RKO (cell line): ENCODE measurements around the gene NUP35.

Experiments
- DNase-seq: peaks from one replicate; pipeline ENCODE4 v3.0.0-alpha.2; 2016; ENCODE audit warnings: low spot score

The NUP35 gene, protein sequence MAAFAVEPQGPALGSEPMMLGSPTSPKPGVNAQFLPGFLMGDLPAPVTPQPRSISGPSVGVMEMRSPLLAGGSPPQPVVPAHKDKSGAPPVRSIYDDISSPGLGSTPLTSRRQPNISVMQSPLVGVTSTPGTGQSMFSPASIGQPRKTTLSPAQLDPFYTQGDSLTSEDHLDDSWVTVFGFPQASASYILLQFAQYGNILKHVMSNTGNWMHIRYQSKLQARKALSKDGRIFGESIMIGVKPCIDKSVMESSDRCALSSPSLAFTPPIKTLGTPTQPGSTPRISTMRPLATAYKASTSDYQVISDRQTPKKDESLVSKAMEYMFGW

DNA sequence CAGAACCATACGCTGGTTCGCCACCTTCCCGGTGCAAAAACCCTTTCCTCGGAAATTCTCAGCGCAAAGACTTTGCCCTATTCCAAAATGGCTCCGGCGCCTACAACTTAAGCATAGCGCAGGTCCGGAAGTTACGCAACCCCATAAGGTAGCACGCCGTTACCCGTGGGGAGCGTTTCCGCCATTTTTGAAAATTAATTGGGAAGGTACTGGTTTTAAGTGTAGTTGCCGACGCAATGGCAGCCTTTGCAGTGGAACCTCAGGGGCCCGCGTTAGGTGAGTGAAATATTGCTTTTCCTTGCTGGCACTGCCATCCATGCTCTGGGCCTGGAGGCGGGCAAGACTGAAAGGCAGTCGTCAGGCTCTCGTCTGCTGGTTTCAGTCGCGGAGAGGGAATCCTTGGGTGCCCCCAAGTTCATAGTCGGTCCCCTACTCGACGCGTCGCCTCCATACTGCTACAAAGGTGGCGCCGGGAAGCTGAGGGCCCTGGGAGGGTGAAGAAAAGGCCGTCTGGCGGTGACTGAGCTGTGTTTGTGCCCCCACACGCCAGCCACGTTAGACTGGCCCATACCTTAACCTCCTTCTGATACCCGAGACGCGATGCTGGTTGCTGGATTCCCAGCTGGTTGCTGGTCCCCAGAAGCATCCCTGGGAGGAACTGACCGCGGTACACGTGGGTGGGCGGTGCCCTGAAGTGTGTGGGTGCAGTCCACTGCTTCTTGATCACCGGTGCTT is at the start of gene NUP35:
NUP35 (plus strand) TSS at position 222 of the 735 bp plus-strand sequence; CDS start at position 237, 15 bp downstream.
- peak; percentile 96 for DNase-seq

DNA sequence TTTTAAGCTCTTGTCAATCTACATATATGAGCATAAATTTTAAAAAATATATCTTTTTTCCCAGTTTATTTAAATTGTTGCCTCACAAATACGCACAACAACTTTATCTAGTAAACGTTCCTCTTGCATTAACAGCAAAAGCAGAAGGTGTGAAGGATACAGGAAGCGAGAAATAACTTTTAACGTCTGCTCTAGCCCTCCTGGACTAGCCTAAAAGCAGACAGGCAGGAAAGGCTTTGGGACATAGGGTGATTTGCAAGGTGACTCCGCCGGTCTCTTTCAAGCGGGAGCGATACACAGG is 46.1 kb upstream of the NUP35 start:
- peak; percentile 73 for DNase-seq

DNA sequence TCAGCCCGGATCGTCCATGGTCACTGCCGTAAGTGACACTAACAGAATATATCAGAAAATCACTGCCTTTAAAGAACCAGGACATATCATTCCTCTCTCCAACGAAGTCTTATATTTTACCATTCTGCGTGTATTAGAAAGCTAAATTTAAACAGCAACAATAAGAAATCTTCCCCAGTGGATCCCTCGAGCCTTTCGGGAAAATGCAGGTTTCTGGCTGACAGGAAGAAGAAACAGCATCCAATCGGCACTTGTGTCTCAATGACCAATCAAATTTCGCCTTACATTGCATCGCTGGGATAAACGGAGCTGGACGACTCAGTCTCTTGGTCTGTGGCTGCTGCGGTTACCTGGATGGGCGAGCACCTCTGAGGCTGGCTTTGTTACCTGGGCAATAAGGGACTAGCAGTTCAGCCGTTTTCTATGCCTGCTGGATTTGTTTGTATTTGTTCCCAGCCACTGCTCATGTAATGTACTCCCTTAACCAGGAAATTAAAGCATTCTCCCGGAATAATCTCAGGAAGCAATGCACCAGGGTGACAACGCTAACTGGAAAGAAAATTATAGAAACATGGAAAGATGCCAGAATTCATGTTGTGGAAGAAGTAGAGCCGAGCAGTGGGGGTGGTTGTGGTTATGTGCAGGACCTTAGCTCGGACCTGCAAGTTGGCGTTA is 45.6 kb upstream of the NUP35 start, which contains the start of gene DUSP19:
DUSP19 (plus strand) TSS at position 284 of the 675 bp plus-strand sequence; CDS start at position 471, 187 bp downstream.
- peak; percentile 91 for DNase-seq

DNA sequence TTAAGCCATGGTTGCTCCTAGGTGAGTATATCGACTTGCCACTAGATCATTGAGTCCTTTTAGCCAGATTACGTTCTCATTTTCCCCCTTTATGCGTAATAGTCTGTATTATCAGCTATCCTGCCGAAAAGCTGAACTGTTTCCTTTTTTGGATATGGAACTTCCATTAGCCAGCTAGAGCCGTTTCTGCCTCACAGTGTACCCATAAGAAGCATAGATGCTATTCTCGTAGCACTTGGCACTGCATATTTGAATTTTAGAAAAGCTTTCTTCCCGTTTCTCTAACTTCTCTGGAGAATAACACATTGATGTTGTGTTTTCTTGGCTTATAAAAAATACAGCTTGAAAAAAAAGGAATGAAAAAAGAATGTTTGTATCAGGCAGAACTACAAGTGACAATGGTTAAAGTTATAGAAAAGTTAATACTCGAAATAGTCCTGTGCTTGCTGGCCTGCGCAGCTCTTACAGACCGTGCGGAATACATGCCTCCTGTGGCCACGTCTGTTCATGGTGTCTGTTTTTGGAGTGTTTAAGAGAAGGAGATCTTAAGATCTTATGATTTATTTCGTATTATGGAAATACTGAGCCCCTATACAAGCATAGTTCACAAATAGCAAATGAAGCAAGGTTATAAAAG is 45.0 kb upstream of the NUP35 start:
- peak; percentile 69 for DNase-seq

DNA sequence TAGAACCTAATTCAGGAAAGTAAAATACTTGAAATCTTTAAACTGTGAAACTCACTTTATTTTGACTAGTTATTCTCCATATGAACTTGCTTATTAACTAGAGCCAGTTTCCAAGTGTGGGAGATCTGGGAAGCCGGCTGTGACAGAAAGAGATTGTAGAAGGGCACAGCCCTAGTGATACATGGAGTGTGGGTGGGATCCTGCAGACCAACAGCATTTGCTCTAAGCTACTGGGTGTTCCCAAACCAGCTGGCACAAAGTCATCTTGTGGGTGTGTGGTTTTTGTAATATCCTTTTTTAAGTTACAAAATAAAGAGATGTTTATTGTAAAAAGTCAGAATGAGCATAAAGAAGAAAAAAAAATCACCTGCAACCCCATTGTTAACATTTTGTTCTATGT is 42.3 kb upstream of the NUP35 start:
- DNase-seq, result no peak

DNA sequence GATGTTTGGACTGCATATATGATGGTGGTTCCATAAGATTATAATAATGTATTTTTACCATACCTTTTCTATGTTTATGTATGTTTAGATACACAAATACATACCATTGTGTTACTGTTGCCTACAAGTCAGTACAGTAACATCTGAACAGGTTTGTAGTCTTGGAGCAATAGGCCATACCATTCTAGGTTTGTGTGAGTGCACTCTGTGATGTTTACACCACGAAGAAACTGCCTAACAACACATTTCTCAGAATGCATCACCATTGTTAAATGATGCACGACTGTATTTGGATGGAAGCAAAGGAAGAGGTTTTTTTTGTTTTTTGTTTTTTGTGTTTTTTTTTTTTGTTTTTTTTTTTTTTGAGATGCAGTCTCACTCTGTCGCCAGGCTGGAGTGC is 36.2 kb upstream of the NUP35 start:
- no peak for DNase-seq

DNA sequence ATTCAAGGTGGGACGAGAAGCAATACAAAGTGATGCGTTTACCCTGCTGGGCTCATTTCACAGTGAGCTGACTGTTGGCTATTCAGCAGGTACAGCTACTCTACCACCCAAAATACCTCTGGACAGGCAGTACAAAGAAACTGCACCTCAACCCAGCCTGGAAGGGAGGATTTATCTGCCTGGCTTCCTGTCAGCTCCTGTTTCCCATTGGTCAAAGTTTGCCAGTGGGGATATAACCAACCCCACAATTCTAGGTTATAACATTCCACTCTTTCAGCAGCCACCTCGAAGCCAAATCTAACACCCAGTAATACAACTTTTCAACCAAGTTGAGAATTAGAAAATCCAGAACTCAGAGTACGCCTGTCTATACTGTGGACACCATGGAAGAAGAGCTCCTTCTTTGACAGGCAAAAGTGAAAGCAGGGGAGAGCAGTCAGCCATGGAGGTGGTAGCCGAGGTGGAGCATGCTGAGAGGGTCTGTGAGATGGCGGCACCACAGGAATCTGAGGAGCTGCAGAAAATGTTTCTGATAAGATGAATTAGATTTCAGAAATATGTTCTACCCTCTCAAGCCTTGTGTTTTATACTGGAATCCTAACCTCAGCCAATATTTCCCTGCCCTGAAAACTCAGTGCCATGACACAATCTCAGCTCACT is 34.9 kb upstream of the NUP35 start:
- DNase-seq, result no peak

DNA sequence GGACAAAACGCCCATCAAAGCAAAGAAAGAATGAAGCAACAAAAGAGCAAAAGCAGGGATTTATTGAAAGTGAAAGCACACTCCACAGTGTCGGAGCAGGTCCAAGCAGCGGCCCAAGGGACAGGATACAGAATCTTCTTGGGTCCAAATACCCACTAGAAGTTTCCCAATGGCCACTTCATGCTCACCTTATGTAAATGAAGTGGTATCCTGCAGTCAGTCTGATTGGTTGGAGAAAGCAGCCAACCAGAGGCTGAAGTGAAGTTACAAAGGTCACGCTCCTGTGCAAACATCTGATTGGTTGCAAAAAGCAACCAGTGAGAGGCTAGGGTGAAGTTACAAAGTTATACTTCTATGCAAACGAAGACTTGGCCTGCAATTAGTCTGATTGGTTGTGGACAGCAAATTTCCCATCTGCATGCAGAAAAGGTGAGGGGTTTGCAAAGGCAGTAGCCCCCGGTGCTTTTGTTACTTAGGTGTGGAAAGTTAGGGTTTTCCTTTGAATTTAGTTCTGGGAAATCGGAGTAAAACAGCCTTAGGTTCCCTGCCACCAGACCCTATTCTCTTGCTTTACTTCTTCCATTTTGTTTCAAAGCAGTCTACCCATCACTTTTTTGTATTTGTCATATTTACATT is 32.8 kb upstream of the NUP35 start:
- no peak for DNase-seq

DNA sequence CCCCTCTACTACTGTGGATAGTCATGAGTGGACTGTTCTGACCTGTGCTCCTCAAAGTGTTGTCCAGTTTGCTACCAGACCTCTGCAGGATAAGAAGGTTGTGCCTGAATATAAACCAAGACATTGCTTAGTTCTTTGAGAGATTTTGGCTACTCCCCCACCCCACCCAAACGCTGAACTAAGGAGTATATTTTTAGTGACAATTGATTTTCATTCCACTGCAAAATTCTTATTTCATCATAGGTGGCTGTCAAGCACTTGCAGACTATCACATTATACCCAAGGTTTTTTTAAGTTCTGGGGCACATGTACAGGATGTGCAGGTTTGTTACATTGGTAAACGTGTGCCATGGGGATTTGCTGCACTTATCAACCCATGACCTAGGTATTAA is 32.3 kb upstream of the NUP35 start:
- no peak for DNase-seq

DNA sequence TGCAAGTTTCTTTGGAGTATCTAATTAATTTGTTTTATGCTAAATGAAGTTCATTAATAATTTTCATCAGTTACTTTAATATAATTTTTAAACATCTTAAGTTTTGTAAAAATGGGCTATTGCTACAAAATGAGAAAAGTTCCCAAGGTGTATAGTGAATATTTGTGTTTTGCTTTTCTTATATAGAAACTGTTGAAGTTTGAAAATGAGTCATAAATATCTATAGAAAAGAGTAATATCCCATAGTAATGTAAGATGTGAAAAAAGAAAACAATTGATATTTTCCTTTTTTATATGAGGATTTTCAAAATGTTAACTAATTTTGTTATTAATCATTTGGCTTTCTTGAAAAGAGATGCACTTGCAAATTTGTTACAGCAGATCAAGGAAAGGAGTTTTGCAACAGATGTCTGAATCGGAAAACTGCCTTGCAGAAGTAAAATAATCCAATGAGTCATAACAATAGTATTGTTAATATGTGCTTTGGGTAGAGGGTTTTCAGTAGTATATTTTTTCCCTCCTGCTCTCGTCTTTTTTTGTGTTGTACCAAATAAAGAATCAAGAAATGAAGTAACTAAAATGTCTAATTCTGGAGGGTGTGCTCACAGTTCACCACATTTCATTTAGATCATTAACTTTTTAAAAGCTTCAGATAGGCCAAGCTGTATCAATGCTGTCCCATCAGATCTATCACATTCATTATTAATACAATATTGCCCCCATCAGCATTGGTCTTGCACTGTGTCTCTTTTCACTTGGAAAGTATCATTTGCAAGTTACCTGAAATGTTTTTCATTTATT is 30.2 kb upstream of the NUP35 start:
- DNase-seq, result no peak

DNA sequence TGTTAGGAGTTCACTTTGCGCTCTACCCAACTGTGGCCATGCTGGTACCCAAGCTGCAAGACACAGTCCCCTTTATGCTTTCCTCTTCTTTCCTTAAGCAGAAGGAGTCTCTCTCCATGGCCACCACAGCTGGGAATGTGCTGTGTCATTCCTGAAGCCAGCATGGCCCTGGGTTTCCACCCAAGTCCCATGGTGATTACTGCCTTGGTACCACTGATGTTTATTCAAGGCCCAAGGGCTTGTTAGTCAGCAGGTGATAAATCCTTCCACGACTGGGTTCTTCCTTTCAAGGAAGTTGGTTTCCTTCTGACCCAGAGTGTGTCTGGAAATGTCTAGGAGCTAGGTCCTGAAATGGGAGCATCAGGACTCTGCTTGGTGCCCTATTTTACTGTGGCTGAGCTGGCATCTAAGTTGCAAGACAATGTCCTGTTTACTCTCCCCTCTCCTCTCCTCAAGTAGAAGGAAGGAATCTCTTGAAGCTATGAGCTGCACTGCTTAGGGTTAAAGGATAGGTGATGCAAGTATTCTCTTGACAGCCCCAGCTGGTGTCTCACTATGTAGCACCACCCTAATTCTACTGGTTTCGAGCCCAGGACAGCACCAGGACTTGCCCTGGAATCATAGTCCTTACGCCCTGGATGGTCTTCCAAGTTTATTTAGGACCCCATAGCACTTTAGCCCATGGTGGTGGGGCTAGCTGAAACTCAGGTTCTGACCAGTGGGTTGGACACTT is 18.7 kb upstream of the NUP35 start:
- no peak for DNase-seq

DNA sequence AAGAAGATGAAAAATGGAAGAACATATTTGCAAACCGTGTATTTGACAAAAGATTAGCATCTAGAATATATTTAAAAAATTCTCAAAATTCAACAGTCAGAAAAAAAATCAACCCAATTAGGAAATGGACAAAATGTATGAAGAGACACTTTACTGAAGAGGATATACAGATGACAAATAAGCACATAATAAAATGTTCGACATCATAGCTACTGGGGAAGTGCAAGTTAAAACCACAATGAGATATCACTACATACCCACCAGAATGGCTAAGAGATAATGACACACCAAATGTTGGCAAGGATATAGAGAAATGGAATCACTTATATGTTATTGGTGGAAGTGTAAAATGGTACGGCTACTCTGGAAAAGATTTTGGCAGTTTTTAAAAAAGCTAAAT is 11.7 kb upstream of the NUP35 start:
- DNase-seq, result no peak

DNA sequence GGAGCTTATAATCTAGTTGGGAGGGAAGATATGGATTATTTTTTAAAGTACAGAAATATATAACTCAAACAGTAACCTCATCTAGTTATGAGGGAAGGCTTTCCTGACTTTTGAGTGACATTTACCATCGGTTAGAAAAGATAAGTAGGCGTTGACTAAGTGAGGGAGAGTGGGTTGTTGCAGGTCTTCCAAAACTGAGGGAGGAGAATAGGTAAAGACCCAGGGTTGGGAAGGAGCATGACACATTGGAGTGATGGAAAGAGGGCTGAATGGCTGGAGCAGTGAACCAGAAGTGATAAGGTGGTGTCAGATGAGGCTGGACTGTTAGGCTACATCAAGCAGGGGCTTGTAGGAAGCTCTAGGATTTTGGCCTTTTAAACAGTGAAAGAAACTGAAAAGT is 10.6 kb upstream of the NUP35 start:
- no peak for DNase-seq

DNA sequence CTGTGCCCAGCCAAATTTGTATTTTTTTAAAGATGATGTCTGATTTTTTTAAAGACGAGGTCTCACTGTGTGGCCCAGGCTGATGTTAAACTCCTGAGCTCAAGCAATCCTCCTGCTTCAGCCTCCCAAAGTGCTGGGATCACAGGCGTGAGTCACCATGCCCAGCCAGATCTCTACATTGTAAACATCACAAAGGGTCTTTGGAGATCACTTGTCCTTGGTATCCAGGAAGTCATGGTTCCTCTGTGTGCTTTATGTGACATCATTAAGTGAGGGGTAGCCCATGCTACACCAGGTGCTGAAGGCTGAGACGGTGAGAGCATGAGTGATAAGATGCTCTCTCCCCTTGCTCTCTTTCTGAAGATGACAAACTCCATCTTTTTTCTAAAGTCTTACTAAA is 7.0 kb upstream of the NUP35 start:
- no peak for DNase-seq

DNA sequence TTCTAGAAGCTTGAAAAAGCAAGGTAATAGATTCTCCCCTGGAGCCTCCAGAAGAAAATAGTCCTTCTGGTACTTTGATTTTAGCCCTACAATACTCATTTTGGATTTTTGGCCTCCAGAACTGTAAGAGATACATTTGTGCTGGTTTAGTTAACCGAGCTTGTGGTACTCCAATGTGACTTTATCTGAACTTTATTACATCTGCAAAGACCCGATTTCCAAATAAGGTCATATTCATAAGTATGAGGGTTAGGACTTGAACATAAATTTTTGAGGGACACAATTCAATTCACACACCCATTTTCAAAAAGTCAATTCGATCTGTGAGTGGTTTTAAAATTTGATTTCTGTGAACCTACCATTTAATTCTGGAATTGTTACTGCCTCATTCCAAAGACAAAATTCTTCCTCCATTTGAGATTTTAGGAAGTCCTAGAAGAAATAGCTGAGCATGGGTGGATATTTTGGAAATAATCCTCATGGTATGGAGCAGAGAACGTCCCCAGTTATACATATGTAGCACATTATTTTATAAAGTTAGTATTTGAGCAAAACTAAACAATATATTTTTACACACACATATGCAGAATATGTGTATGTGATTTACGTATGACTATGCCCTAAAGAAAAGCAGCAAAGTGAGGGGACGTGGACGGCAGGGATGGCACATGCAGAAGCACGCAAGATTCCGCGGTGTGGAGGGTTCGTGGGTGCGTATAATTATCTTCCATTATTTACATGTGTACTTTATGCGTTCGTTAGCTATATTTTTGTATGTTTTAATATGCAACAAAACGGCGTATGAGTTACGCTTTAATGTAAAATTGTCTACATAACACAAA is 905 bp upstream of the NUP35 start:
- DNase-seq, result peak; percentile 28

DNA sequence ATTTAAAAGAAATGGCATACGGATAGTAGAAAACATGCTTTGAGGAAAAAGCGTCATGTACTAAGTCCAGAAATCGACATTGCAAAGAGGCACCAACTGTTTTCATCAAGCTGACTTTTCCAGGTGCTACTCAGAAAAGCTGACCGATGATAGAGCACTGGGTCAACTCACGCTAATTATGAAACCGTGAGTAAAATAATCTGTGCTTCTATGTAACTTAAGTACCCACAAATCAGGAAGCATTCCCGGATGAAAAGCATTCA is 353 bp upstream of the NUP35 start:
- no peak for DNase-seq

DNA sequence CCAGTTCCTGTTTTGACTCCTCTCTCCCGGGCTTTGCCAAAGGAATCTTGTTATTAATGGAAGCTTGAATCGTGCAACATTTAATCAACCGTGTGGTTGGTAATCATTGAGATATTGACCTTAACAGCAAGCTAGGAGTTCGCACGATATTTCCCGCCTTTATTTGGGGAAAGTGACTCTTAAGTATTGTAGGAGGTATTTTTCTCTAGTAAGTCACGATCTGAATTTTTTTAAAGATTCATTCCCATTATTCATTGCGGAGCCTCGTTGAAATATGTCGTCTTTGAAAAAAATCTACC is 663 bp downstream of the NUP35 start:
- no peak for DNase-seq

DNA sequence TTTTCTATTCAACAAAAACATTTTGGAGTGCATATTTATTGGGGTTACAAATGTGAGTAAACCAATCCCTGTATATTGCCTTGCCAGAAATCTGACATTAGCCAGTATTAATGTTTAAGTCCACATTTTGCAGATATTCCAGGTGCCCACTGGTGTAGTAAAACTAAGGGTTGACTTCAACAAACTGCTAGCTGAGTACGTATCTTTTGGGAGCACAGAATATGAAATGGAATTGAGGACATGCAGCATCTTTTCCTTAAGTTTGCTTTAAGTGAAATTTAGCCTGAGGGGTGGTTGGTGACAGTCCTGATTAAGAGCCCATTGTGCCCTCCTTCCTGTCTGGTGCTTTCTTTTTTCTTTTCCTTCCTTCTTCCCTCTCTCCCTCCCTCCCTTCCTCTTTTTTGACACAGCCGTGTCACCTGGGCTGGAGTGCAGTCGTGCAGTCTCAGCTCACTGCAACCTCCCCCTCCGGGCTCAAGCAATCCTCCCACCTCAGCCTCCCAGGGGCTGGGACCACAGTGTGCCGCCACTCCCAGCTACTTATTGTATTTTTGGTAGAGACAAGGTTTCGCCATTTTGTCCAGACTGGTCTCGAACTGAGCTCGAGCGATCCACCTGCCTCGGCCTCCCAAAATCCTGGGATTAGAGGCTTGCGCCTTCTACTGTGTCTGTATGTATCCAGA is 1.6 kb downstream of the NUP35 start:
- peak; percentile 29 for DNase-seq

DNA sequence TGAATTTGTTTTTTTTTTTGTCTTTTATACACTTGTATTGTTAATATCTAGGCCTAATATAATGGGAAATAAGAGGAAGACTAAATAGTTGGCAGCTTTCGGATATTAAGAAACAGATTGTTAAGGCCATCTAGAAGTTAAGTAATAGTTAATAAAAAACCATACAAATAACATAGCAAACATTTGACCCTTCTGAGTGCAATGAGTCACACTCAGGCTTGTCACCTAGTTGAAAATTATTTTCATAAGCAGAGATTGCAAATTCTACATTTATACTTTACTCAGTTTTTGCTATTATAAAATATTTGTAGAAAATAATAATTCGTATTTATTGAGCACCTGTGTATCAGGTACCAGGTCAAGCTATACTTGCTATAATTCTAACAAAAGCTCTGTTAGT is 2.4 kb downstream of the NUP35 start:
- DNase-seq, result peak; percentile 46
